ENCODE results near the gene LRRC47. TPM values are rescaled to one million over a fixed set of nuclear protein-coding genes. Genes with fewer than 3 reads are reported as not detected.

The LRRC47 gene
- polyA plus RNA-seq, 3 donors: 61.9 to 63.4 (median 62.5) TPM

GRCh38 chr1:3774276-3774945 lies 21.9 kb downstream of the LRRC47 start:
- no peak for DNase-seq (ENCODE audit: low read depth in 3 of 3, low spot score in 2 of 3)

- DNase-seq (ENCODE audit: low read depth in 3 of 3, low spot score in 2 of 3): no peak
These were observed 22.6 kb downstream of the LRRC47 start for GRCh38 chr1:3773572-3774275.

GRCh38 chr1:3772715-3773571 lies 23.4 kb downstream of the LRRC47 start, which contains the start of gene SMIM1:
Gene SMIM1, plus strand, starts transcription at chr1:3772749. Its CDS starts 2,625 bp downstream, at chr1:3775374.
- no peak for DNase-seq (ENCODE audit: low read depth in 3 of 3, low spot score in 2 of 3)

GRCh38 chr1:3772027-3772714 lies 24.1 kb downstream of the LRRC47 start:
- DNase-seq (ENCODE audit: low read depth in 3 of 3, low spot score in 2 of 3): peak in 2 of 3 donors; percentile 54 to 70

- no peak for DNase-seq (ENCODE audit: low read depth in 3 of 3, low spot score in 2 of 3)
These were observed 24.9 kb downstream of the LRRC47 start for GRCh38 chr1:3771108-3772026.

- no peak for DNase-seq (ENCODE audit: low read depth in 3 of 3, low spot score in 2 of 3)
These were observed 26.1 kb downstream of the LRRC47 start for GRCh38 chr1:3770047-3770765.

GRCh38 chr1:3768811-3769390 lies 27.4 kb downstream of the LRRC47 start:
- no peak for DNase-seq (ENCODE audit: low read depth in 3 of 3, low spot score in 2 of 3)

GRCh38 chr1:3767328-3767925 lies 28.9 kb downstream of the LRRC47 start:
- no peak for DNase-seq (ENCODE audit: low read depth in 3 of 3, low spot score in 2 of 3)

GRCh38 chr1:3763351-3764125 lies 32.8 kb downstream of the LRRC47 start:
- no peak for DNase-seq (ENCODE audit: low read depth in 3 of 3, low spot score in 2 of 3)

- DNase-seq (ENCODE audit: low read depth in 3 of 3, low spot score in 2 of 3): no peak
These were observed 33.4 kb downstream of the LRRC47 start for GRCh38 chr1:3762873-3763228.

GRCh38 chr1:3762151-3762872 lies 34.0 kb downstream of the LRRC47 start:
- no peak for DNase-seq (ENCODE audit: low read depth in 3 of 3, low spot score in 2 of 3)

- DNase-seq (ENCODE audit: low read depth in 3 of 3, low spot score in 2 of 3): no peak
These were observed 34.8 kb downstream of the LRRC47 start for GRCh38 chr1:3761296-3762010.

GRCh38 chr1:3759796-3760195 lies 36.5 kb downstream of the LRRC47 start:
- DNase-seq (ENCODE audit: low read depth in 3 of 3, low spot score in 2 of 3): no peak

GRCh38 chr1:3759164-3759563 lies 37.1 kb downstream of the LRRC47 start:
- no peak for DNase-seq (ENCODE audit: low read depth in 3 of 3, low spot score in 2 of 3)

- no peak for DNase-seq (ENCODE audit: low read depth in 3 of 3, low spot score in 2 of 3)
These were observed 39.9 kb downstream of the LRRC47 start for GRCh38 chr1:3756394-3756793.
